ENCODE data around the gene ALS2CL.
"Not testable (repeated sequence)": the region's sequence is repeated elsewhere in the genome, so short reads cannot be mapped to it uniquely, and the experiment has no call there.

The ALS2CL gene

GRCh38 chr3:46693038-46693891 lies at the start of gene ALS2CL:
Gene ALS2CL, minus strand, starts transcription at chr3:46693679. Its CDS starts 4,239 bp downstream, at chr3:46689440.
- peak in 12 of 56 donors; percentile 6 to 80 (median 16) for DNase-seq

- DNase-seq: no peak
Observed at GRCh38 chr3:46742992-46743585, 49.6 kb upstream of the ALS2CL start.

GRCh38 chr3:46739565-46739964 lies 46.1 kb upstream of the ALS2CL start:
- DNase-seq: not testable (repeated sequence)

DNA sequence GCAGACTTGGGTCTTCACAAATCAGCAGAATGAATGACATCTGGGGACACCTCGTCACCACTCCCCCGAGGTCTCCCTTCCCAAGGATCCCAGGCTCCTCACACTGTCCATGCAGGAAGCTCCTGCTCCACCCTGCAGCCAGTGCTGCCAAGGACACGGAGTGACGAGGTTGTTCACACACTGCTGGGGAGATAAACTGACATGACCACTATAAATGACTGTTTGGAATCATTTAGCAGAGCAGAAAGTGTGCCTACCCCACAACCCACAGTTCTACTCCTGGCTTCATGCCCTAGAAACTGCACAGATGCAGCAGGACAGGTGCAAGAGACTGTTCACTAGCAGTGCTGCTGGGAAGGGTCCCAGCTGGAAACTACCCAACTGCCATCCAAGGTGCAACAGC lies 43.9 kb upstream of the ALS2CL start:
- no peak for DNase-seq

- DNase-seq: no peak
Observed at GRCh38 chr3:46736006-46736872, 42.8 kb upstream of the ALS2CL start.

- no peak for DNase-seq
Observed at GRCh38 chr3:46734773-46735172, 41.3 kb upstream of the ALS2CL start.

DNA sequence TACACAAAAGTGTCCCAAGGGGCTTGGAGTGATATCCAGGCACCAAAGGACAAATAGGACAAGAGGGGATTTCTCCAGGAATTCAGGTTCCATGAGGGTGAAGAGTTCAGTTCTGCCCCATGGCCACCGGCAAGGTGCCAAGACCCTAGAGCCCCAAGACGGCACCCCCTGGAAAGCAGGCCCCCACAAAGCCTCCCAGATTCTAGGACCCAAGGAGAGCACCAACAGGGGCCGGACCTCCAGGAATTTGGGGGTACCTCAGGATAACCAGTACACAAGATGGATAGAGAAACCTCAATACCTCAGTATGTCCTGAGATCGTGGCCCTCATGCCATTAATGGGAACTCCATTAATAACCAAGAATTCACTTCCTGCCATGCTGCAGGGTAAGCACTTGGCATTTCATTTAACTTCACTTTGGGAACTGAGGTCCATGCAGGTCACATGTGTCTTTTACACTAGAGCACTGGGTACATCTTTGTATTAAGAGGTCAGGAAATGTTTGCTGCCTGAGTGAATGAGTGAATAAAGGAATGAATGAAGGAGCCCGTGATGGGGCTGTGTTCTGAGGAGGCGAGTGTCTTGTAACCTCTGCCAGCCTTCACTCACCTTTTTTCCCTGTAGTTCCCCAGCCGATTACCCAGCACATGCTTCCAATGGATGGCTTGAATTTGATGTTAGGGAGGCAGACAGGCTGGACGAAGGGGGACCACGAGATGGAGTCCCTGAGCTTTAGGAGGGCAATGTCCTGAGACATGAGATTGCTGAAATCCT lies 39.7 kb upstream of the ALS2CL start:
- DNase-seq: no peak

DNA sequence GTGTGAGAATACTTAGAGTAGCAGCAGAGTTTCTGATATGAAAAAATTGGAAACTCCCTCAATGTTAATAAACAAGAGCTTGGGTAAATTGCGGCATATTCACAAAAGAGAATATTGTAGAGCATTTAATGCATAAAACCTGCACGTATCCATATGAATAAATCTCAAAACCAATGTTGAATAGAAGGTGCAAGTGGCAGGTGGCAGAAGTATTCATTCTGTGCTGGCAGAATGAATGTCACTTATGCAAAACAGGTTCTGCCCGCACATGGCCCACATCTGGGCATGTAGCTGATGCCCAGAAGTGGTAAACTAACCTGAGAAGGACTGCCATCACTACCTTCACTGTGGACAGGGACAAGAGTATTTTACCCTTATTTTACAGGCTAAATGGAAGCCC lies 38.3 kb upstream of the ALS2CL start:
- DNase-seq: no peak

DNA sequence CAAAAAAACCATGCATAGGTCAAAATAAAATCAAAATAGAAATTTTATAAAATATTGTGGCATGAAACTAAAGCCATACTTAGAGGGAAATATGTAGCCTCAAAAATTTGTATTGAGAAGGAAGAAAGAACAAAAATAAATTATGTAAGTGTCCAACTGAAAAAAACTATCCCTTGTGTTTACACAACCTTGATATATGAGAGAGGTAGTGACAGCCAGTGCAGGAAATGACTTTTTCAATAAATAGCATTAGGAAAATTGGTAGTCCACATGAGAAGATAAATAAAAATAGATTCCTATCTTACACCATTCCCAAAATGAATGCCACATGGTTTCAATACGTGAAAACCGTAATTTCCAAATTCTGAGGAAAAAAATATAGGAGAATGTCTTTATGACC lies 37.3 kb upstream of the ALS2CL start:
- no peak for DNase-seq

DNA sequence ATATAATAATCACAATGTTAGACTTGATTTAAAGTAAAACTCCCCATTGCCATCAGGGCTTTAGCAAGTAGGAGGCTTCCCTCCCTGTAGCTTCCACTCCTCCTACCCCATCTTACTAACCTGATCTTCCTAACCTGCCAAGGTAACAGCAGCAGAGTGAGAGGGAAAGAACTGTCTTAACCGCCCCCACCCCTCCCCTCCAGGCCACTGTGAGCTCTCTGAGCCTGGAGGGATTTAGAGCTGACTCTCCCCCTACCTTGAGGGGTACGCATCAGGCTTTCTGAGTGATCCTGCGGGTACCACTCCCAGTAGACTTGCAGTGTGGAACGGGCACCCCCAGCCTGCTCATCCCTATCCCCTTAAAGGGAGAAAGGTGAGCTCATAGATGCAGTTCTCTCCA lies 35.6 kb upstream of the ALS2CL start:
- no peak for DNase-seq

DNA sequence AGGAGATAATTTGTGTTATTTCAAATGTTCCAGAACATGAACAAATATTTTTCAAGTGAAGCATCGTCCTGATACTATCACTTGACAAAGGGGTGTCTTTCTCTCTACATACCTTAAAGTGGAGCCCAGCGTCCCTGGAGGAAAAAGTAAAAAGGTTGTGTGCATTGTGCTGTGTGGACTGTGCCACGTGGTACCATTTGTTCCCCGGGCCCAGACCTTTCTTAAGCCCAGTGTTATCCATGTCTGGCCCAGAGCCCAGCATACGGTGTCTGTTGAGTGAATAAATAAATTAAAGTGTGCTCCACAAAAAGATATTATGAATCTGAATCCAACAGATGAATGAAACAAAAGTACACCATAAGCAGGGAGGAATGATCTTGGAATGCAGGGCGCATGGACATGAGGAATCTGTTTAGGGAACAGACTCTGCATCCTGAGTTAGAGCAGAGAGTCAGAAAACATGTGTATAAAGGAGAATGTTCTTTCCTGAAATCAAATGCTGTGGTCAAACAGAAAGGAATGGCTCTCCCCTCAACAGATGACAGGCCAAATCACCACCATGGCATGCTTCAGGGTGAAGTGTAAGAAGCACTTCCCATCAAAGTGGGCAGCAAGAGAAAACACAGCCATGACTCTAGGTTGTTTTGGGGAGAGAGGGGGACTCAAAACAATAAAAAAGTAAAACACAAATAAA lies 32.3 kb upstream of the ALS2CL start:
- DNase-seq: peak in 2 of 56 donors; percentile 10 to 17

GRCh38 chr3:46724424-46724823 lies 30.9 kb upstream of the ALS2CL start:
- no peak for DNase-seq

DNA sequence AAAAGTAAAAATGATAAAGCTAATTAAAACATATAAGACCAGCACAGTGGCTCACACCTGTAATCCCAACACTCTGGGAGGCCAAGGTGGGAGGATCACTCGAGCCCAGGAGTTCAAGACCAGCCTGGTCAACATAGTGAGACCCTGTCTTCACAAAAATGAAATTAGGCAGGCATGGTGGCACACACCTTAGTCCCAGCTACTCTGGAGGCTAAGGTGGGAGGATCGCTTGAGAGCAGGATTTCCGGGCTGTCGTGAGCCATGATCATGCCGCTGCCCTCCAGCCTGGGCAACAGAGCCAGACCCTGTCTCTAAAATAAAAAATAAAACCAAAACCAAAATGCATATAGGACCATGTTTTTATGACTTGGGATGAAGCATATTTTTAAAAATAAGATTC lies 29.0 kb upstream of the ALS2CL start:
- no peak for DNase-seq

DNA sequence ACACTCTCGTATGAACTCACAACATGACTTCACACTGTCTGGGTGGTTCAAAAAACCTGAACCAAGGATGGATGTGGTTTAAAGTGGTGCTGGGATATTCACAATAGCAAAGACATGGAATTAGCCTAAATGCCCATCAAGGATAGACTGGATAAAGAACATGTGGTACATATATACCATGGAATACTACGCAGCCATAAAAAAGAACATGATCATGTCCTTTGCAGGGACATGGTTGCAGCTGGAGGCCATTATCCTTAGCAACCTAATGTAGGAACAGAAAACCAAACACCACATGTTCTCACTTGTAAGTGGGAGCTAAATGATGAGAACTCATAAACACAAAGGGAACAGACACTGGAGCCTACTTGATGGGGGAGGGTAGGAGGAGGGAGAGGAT lies 27.5 kb upstream of the ALS2CL start:
- no peak for DNase-seq

- DNase-seq: no peak
Observed at GRCh38 chr3:46719735-46720271, 26.3 kb upstream of the ALS2CL start.

GRCh38 chr3:46719044-46719565 lies 25.6 kb upstream of the ALS2CL start:
- no peak for DNase-seq

GRCh38 chr3:46717447-46718231 lies 24.2 kb upstream of the ALS2CL start, which contains the start of gene PRSS50:
Gene PRSS50, minus strand, starts transcription at chr3:46717869. Its CDS starts 45 bp downstream, at chr3:46717824.
- no peak for DNase-seq

DNA sequence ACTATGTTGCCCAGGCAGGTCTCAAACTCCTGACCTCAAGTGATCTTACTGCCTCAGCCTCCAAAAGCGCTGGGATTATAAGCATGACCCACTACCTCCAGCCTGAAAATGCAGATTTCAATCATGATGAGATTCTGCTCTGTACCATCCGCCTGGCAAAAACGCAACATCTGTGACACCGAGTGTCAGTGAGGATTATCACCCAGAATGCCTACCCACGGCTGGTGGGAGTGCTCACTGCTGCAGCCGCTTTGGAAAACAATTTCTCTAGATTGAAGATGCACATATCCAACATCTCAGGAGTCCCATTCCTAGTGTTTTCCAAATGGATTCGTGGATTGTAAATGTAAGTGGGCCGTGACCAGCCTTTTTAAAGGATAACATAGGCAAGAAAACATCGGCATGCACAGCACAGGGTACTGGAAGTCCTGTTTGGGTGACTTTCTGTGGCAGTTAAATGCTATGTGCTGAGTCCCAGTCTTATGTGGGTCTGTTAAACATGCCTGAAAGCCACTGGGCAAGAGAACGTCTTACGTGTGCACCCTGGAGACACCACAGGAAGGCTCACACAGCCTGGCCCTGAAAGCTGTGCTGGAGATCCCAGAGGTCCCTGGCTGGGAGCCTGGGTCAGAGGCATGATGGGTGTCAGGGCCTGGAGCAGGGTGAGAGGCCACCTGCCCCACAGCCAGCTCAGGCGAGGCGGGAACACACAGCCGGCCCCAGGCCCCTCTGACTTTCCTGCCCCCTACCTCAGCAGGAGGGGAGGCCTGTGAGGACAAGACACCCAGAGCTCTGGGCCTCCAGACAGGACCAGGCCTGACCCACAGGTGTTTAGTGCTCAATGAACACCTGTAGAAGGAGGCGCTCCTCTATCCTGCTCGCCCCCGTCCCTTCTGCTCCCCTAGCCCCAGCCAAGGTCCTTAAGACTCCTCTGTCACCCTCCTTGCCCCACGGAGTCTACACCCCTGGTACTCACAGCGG lies 23.3 kb upstream of the ALS2CL start:
- DNase-seq: no peak
